ENCODE measurements around the gene TRIM2.

DNA sequence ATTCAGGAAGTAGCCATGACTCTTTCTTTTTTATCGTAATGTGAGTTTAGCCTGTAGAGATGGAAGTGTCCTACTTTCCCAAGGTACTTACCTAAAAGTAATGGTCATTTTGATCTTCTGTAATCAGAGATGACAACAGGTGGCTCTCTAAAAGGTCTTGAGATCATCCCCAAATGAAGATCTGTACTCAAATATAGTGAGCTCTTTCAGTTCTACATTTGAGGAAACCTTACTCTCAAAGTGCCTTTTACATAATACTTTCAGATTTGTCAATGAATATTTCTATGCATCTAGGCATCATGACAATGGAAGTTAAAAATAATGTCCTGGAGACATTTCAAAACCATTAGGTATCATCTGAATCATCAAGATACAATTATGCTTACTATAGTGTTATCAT is 123.0 kb downstream of the TRIM2 start:
- TF ChIP-seq, protein P1, sequence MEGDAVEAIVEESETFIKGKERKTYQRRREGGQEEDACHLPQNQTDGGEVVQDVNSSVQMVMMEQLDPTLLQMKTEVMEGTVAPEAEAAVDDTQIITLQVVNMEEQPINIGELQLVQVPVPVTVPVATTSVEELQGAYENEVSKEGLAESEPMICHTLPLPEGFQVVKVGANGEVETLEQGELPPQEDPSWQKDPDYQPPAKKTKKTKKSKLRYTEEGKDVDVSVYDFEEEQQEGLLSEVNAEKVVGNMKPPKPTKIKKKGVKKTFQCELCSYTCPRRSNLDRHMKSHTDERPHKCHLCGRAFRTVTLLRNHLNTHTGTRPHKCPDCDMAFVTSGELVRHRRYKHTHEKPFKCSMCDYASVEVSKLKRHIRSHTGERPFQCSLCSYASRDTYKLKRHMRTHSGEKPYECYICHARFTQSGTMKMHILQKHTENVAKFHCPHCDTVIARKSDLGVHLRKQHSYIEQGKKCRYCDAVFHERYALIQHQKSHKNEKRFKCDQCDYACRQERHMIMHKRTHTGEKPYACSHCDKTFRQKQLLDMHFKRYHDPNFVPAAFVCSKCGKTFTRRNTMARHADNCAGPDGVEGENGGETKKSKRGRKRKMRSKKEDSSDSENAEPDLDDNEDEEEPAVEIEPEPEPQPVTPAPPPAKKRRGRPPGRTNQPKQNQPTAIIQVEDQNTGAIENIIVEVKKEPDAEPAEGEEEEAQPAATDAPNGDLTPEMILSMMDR (IDR thresholded peaks at IDR 0.05 in 4 of 5, conservative IDR thresholded peaks at IDR 0.05 in 1 of 5) = no peak
- TF ChIP-seq POLR2A (IDR thresholded peaks at IDR 0.05) = no peak
